Stimulated activated CD8-positive, alpha-beta memory T cell treated with anti-CD3 and anti-CD28 coated beads, Interleukin-12 subunit alpha, Interleukin-12 subunit beta, amount 100 ng/mL, for 4 hours (primary cell): ENCODE data around the gene TNS1.

ENCODE experiments used
- DNase-seq: peaks from one replicate; pipeline ENCODE4 v3.0.0-alpha.2; 2020; ENCODE audit warnings: low read depth

TNS1 gene

DNA sequence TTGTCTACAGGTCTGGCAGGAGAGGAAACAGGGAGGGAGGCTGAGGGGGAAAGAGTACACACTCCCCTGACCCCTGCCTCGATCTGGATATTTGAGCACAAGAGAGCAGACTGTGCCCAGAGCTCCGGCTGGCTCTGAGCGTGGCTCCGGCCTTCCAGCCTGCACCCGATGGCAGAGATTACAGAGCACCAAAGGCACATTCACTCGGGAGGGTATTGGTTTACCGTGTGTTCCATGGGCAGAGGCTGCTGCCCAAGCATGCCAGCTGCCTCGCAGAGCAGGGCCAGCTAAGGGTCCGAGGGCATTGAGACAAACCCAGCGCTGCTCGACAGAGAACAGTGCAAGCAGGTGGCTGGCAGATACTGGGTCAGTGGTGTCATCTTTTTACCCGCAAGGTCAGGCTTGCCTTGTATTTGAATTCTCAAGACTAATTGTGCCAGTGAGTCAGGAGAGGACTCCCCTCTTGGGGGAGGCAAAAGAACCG, 132.2 kb downstream of the TNS1 start:
- DNase-seq = no peak

DNA sequence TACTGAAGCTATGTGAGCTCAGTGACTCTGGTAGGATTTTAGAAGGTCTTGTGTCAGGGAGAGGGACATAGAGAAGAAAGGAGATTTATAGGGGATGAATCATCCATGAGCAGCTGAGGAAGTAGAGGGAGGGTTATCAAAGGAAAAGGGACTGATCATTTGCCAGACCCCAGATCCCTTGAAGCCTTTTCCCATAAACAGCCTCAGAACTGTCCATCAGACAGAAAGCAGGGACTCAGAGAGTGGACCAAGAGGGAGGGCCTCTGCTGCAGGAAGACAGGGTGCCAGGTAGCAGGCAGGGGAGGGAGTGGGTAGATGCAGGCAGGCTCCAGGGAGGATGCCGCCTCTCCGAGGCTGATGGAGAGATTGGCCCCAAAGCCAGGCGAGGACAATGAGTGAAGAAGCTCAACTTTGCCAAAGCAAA, 133.9 kb downstream of the TNS1 start:
- DNase-seq = no peak

DNA sequence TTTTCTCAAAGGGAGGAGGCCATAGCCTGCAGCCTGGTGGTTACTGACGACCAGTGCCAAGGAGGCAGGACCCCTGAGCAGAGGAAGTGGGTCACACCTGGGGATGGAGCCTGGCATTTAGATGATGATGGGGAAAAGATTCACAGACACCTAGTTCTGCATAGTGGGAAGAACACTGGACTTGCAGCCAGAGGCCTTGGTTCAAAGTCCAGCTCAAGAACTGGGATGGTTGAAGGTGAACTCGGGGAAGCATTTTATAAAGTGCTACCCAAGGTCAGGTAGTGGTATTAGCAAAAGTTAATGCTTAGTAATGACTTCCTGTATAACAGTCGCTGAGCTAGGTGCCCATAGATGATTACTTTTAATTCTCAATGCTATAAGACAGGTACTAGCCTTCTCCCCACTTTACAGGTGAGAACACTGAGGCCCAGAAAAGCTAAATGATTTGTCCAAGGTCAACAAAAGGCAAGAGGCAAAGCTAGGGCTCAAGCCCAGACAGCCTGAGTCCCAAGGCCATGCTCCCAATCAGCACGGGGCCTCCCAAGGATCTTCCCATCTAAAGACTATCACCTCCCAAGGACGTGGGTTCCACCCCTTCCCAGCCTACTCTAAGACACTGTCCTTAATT, 134.4 kb downstream of the TNS1 start:
- DNase-seq = no peak

DNA sequence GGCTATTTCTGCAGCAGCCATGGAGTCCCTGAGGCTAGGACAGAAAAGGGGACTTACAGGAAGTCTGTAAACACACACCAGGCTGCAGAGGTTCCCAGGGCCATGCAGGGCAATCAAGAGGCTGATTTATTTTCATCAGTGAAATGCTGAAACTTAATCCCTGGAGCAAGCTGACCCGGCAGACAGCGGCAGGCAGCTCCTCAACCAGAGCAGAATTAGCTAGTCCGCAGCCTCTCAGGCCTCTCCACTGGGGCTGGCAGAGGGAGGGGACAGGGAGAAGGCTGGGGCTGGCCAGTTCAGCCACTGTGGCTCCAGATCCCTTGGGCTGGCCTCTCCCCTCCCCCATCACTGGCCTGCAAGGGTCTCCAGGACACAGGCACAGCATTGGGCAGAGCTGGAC, 136.3 kb downstream of the TNS1 start:
- DNase-seq = no peak

DNA sequence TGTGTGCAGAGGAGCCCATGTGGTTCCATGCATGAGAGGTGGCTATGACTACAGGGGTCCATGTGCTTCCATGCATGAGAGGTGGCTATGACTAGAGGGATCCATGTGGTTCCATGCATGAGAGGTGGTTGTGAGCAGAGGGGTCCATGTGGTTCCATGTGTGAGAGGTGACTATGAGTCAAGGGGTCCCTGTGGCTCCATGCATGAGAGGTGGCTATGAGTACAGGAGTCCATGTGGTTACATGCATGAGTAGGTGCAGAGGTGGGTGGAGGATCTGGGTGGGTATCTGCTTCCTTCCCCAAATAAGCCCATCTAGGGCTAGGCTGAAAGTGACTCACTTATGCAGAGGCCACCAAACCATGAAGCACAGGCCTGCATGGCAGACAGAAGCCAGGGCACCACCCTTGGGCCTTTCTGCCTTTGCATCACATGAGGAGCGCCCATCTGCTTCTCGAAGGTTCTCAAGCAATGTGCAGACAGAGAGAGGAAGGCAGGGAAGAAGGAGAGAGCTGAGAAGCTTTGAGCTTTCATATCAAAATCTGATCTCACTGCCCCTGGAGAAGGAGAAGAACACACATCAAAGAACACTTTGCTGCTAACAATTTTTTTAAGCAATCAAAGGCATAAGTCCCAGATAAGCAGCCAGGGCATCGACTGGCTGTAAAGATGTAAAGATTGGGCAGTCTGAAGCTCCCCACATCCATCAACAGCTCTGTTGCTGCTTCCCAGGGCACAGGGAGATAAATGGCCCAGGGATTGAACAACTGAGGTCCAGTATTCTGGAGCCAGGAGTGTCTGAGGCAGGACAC, 137.6 kb downstream of the TNS1 start:
- no peak for DNase-seq

DNA sequence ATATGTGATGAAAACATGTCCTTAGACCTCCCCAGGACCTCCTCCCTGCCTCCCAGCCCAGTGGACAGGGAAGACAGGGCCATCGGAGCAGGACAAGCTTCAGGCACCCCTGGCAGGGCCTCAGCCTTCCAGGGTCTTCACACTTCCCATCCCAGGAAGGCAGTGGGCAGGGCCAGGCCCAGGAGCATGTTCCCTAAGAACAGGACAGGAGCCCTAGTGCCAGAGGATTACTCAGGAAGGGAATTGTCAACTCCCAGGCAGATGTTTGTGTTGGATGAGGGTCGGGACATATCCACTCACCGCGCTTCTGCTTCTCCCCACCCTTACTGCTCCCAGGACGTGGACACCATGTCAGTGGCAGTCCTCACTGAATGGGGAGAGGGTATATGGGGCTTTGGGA, 138.9 kb downstream of the TNS1 start:
- no peak for DNase-seq

DNA sequence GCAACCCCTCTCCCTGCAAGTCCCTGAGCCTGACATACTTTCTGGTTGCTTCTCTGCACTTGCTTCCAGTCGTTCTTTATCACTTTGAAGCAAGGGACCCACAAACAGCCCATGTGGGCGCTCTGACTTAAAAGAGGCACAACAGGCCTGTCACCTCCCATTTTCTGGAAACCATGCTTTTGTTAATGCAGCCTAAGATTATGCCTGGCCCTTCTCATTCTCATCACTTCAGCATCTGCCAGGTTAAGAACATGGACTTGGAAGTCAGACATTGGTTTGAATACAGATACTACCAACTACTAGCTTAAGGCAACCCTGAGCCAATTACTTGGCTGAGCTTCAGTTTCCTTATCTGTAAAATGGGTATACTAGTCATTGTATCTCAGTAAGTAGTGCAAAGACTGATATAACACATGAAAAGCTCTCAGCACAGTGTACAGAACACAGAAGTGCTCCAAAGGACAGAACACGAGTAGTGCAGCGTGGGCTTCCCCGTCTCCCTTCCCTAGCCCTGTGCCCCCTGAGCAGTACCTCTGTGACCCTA, 141.4 kb downstream of the TNS1 start:
- no peak for DNase-seq

DNA sequence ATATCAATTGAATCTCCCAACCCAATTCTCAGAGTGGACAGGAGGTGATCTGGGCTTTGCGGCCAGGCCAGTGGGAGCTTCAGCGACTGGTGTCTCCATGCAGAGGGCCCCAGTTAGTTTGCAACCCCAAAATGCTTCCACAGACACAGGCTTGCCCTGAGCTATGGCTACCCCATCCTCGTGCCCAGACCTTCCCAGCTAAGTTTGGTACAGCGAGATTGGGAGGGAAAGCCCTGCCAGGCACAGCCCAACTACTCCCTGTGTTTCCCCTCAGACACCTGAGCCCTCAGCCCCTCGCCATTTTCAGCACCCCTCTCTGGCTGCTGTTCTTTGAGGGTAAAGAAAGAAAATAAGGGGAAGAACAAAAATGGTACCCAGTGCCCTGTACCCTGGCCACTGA, 142.9 kb downstream of the TNS1 start:
- DNase-seq = no peak

DNA sequence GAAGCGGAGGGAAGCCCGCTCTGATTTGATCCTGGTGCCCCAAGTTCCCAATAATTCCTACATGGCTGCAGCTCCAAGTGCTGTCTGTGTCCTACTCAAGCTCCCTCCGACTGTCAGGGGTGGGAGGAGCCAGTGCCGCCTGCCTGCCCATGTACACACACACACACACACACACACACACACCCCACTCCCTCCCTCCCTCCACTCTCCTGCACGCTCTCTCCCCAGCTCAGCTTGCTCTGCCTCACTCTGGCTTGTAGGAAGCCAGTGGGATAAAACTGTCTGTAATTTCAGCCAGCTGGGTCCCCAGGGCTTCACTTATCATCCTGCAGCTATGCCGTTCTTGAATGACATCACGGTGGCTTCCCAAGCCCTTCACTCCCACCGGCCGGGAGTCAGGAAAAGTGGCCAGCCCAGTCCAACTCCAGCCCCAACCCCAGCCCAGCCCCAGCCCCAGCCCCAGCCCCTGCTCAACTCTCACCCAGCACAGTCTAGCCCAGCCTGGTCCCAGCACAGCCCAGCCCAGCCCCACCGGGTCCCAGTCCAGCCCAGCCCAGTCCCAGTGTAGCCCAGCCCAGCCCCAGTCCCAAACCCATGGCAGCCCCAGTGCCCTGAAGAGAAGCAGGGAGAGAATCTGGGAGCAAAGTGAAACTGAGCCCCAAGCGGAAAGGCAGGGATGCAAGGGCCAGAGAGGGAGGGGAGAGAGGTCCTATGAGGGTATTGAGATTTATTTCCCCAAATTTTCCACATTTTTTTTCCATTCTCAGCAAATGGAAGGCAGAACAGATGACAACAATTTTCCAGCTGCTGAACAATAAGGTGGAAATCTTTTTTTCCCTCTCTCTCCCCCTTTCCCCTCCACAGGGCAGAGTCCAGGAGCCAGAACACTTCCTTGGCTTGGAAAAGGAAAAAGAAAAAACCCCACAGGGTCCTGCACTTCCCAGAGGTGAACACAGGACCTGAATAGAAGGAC, 144.0 kb downstream of the TNS1 start:
- no peak for DNase-seq

DNA sequence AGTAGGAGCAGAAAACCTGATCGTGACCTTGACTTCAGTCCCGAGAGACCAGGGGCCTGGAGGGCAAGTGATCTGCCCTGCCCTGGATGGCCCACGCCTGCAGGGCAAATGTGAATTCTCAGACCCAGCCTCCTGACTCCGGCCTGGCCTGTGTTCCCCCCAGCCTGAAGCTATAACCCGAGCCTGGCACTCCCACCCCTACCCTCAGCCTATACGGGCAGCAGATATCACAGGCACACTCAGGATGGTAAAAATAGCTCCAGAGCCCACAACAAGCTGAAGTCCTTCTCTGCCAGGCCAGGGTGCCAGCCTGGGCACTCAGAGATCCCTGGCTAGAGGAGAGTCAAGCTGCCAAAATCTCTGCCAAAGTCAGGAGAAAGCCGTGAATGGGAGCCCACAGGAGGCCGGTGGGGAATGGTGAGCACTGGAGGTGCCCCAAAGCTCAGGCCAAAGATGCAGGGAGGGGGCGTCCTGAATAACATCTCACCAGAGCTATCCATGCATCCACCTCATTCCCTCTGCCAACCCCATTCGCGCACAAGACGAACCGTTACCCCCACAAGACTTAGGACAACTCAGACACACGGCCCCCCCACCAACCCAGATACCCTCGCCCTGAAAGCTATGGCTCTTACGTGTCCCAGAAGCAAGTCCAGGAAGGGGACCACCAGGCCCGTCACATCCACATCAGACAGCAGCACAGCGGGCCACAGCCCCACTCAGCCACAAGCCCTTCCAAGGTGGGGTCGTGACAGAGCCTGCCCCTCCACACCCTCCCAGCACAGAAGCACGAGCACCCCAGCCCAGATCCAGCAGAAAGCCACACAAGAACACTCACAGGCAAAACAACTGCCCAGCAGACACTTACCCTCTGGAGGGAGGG, 144.9 kb downstream of the TNS1 start:
- DNase-seq = no peak

DNA sequence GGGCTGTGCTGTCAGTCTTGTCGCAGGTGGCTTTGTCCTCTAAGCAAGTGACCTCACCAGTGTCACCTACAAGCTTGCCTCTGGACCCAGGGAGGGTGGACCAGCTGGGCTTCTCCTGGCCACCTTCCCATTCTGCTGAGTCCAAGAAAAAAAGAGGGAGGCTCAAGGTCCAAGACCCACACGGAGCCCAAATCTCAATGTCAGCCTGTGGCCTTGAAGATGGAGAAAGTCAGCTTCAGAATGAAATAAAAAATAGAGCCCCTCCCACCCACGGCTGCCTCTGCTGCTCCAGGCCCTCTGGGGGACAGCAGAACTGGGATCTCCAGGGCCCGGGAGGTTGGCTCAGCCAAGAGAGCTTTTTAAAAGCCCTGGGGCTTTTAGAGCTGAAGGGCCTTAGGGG, 145.9 kb downstream of the TNS1 start:
- DNase-seq = no peak

DNA sequence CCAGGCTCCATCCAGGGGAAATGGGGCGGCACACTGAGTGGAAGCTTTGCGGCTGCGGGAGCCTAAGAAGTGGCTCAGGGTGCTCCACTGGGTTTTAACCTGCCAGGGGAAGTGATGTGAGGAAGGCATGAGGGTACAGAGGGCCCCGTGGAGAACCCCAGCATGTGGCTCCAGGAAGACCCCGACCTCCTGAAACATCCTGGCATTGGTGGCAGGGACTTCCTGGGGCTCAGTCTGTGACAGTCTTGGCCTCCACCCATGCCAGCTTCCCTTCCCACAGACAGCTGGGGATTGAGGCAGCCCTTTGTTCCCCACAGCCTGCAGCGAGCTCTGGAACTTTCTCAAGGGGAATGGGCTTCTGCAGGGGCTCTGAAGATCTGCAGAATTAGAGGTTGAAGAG, 146.6 kb downstream of the TNS1 start:
- no peak for DNase-seq

DNA sequence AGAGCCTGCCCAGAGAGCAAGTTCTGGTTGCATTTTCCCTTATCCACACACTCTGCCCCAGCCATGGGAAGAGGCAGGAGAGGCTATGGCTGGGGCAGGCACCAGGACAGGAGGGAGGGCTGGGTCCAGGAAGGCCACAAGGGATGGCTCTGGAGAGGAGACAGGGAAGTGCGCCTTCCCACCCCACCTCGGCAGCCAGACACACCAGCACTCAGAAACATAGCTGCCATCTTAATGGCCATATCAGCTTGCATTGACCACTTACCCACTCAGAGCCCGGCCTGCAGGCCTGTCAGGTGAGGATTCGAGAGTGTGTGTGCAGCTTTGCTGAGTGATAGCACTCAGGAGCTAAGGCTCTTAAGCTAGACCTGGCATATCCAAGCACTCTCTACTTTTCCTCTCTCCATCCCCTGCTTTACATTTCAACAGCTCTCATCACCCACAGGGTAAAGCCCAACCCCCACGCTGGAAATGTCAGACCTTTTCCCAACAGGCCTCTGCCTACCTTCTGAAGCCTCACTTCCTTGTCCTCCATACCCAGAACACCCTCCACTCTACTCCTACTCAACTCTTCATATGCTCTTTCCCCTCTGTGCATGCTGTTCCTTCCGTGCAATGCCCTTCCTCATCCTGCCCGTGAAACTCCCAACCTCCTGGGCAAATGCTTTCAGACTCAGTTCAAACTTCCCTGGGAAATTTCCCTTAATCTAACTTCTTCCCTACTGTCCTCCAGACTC, 147.9 kb downstream of the TNS1 start:
- no peak for DNase-seq

DNA sequence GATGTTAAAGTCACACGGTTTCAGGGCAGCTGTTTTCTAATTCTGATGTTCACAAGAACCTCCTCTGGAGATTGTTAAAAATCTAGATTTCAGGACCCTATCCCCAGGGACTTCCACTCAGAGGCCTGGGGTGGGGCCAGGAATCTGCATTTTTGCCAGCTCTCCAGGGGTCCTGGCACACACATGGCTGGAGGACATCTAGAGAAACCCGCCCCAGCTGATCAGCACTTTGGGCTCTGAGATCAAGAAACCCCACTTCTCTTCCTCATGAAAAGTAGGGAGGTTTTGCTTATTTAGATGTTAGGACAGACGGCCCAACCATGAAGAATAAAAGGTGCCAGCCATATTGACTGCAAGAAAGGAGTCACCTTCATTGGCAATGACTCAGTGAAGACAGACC, 148.8 kb downstream of the TNS1 start:
- no peak for DNase-seq

DNA sequence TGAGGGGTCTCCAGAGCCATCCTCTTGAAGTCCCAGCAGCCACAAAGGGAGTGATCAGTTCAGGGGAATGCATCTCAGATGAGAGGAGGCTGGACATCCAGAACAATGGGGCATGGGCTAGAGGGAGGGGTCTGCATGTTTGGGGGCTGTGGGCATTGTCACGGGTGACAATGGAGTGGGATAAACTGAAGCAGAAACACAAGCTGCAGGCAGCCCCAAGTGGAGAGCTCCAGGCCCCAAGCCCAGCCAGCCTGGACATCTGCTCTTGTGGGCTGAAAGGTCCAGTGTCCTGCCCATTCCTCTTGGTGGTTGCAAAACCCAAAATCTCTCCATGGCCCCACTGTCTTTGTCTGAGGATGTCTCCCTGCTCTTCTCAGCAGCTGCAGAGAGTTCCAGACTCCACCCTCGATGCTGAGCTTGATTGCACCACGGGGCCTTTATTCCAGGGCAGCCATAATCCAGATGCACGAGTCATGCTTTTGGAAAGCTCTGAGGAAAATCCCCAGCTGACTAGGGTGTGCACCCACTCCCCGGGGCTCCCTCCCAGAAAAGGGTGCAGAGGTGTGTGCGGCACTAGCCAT, 149.4 kb downstream of the TNS1 start:
- no peak for DNase-seq

DNA sequence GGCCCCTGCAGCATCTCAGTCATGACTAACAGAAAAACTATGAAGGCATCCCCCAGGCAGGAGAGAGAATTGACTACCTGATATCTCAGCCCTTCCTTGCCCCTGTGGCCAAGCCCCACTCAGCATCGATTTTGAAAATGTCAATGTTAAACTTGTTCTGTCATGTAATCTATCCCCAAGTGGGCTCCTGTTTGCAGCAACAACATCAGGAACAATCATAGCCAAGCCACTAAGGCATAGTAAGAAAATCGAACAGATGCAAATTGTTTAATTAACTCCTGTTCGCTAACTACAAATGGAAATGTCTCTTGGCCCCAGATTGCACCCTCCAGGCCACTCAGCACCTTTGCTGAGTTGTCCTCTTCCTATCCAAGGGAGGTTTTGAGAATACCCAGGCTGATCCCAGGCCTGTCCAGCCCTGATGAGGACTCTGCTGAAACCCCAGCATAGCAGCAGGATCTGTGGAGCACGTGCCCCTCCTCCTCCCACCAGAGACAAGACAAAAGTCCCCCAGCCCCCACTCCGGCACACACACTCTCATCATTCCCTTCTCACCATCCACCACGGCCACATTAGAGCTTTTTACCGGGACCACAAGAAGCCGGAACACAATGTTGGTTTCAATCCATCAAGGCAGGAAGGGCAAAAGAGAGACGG, 150.1 kb downstream of the TNS1 start:
- DNase-seq = no peak

DNA sequence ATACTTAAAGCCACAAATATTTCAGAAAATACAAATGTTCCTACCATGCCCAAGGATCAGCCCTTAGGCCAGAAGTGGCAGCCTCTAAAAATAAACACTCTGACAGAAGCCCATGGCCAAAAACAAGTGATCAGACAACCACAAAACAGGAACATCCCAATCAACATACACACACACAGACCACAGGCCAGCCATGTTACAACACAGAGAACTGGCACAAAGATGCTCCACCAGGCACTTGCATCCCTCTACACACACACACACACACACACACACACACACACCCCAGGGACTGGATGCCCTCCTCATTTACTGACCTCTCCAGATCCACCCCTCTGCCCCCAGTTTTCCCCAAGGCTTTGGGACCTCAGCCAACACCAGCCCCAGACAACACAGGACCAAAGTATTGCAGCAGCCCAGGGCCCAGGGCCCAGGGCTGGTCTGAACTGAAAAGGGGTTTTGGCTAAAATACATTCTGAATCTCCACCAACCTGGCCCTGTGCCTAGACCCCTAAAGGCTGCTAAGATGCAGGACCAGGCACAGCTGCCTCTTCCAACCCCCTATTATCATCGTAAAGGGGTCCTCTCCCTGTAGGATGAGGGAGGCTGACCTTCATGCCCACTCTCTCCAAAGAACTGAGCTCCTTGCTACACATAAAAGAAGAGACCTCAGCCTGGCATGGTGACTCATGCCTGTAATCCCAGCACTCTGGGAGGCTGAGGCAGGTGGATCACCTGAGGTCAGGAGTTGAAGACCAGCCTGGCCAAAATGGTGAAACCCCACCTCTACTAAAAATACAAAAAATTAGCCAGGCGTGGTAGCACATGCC, 151.4 kb downstream of the TNS1 start:
- DNase-seq = no peak

DNA sequence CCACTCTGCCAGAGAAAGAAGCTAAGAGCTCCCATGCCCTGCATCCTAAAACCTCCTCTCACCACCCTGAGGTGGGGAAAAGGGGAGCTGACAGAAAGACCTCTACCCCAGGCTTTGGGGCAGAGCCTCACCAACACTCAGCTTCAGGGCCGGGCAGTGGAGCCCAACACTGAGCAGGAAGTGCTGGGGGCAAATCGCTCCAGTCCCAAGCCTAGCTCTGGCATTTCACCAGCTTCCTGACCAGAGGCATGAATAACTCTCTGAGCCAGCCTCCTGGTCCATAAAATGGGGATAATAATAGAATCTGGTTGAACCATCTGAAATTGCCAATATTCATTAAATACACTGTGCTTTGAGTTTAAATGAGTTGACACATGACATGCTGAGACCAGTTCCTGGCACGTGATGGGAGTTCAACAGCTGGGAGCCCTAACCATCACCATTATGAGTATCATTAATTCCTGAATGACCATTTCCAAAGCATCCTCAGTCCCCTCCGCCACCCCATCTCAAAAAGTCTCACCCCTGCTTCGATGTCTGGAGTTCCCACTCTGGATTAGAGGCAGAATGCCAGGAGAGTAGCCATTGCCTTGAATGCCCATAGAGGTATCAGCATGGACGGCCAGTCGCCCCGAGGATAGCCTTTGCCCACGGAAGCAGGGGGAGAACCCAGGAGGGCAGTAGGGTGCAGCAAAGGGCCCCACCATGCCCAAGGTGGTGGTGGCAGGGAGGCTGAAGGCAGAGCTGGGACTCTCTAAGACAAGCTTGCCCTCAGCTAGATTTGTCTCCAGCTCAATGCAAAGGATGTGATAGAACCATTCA, 153.4 kb downstream of the TNS1 start:
- DNase-seq = no peak
